Adipose tissue (tissue), 3 donors: ENCODE measurements around the gene BRIX1. TPM values are rescaled to one million over a fixed set of nuclear protein-coding genes. Genes with fewer than 3 reads are reported as not detected.

Source experiments
- H3K27ac ChIP-seq: one replicate; pipeline ENCODE4 v1.5.1; 2013; ENCODE audit warnings: low read depth, low read length
- WGBS, 3 donors: extraction: QIAGEN DNeasy Blood & Tissue Kit; methylation state at CpG; one replicate each; pipeline ENCODE4 v1.1.7; 2013; 5-methylcytosine and 5-hydroxymethylcytosine counted together
- polyA plus RNA-seq, 3 donors: library from polyadenylated mRNA; stranded (reverse); fragments of 200-250 nt; gene quantifications; one replicate each; pipeline ENCODE4 v1.2.3, GENCODE V29; 2013
- donor health status: healthy with polysubstance abuse.
- donor health status: Bipolar disorder and iron deficiency.
- donor health status: healthy.

The BRIX1 gene
- 10 to 100 TPM in 2 of 3 donors, 1 to 10 TPM in 1; 7.0 to 27.2 (median 25.3) TPM for polyA plus RNA-seq

GRCh38 chr5:34915139-34915855, at the start of gene BRIX1, which contains the start of gene RAD1:
TSS of gene BRIX1 (plus strand) at chr5:34915711. CDS start at chr5:34915739, 28 bp downstream.
TSS of gene RAD1 (minus strand) at chr5:34915504. CDS start at chr5:34914892, 612 bp downstream.
- no peak within 1 kb of the TSS for H3K27ac ChIP-seq
- 0% methylated on average over 67 of the region's 67 CpGs for WGBS, 3 donors

DNA sequence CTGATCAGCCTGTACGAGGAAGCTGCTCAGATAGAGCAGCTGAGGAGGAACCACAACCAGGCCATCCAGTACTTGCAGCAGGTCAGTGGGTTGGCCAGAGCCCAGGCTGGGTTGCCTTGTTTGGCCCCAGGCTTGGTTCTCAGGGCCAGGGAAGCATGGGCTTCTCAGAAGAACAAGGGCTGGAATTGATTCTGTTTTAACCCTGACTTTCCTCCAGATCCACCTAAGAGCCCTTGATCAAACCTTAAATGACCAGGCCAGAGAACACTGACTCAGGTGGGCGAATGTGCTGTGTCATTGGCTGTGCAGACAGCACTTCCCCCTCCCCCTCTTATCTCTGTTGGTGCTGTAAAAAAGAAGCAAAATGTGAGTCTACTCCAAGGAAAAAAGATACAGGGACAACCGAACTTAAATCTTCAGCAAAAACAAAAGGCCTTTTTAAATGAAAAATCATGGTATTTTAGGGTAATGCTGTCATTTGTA, 48.5 kb upstream of the BRIX1 start:
- no peak overlapping the region for H3K27ac ChIP-seq
- 77 to 79% (median 78%) methylated on average over 3 of the region's 3 CpGs for WGBS, 3 donors

- WGBS, 3 donors, result 86 to 94% (median 90%) methylated on average over 3 of the region's 3 CpGs
- H3K27ac ChIP-seq, result no peak overlapping the region
Observed at GRCh38 chr5:34867660-34868059, 47.9 kb upstream of the BRIX1 start.

DNA sequence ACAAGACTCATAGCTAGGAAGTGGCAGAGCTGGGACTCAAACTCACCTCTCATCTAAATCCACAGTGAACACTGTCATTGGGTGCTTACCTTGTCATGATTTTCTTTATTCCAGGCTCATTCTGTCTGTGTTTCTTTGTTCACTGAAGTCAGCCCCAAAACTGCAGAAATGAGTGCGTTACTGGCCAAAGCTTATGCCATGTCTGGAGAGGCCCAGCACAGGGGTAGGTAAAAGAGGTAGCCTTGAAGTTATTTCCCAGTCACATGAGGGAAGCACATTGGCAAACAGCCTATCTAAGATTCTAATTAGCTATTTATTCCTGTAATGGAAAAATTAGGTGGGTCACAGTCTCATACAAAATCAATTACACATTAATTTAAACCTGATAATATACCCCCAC, 46.7 kb upstream of the BRIX1 start:
- no peak overlapping the region for H3K27ac ChIP-seq
- 96 to 100% (median 96%) methylated on average over 1 of the region's 1 CpG for WGBS, 3 donors

- WGBS, 3 donors, result 58 to 88% (median 88%) methylated on average over 1 of the region's 1 CpG
- H3K27ac ChIP-seq, result no peak overlapping the region
Observed at GRCh38 chr5:34869256-34869655, 46.3 kb upstream of the BRIX1 start.

- WGBS, 3 donors, result 93 to 95% (median 94%) methylated on average over 2 of the region's 2 CpGs
- H3K27ac ChIP-seq, result no peak overlapping the region
Observed at GRCh38 chr5:34870382-34870781, 45.1 kb upstream of the BRIX1 start.

DNA sequence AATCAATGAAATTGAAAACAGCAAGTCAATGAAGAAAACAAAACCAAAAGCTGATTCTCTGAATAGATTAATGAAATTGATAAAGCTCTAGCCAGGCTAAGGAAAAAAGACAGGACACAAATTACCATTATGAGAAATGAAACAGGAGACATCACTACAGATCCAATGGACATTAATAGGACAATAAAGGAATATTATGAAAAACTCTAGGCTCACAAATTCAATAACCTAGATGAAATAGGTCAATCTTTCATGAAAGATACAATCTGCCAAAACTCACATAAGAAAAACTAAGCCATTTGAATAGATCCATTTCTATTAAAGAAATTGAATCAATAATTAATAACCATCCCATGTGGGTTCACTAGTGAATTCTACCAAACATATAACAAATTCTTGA, 39.2 kb upstream of the BRIX1 start:
- no peak overlapping the region for H3K27ac ChIP-seq

GRCh38 chr5:34881246-34881645, 34.3 kb upstream of the BRIX1 start:
- no peak overlapping the region for H3K27ac ChIP-seq

DNA sequence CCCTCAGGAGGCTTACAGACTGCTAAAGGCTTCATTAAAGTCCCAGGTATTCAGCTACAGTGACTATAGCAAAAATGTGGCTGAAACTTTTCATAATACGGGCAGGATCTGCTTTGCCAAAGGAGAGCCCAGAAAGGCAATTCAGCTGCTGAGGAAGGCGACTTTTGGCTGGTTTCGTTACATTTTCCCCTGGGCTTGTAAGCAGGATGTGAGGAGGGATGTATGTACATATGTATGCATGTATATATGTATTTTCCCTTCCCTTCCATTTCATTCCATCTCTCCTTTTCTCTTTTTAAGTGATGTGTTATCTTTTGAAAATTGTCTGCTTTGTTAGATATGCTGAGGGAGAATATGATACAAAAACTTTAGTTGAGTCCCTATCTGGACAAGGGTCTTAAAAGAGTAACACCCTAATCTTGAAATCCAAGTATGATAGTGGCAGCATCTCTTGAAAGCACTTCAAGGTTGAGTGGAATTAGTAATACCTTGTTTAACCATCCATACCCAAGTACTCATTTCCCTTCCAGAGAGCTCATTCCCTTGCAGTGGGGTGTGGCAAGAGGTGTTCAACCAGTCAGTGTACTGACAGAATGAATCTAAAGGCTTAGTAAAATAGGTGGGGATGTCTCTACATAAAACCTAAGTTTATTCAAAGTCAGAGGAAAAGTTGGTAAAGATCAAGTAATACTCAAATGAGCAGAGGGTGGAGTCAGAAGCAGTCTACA, 29.0 kb upstream of the BRIX1 start:
- no peak overlapping the region for H3K27ac ChIP-seq
- 88 to 91% (median 89%) methylated on average over 3 of the region's 3 CpGs for WGBS, 3 donors

GRCh38 chr5:34889394-34889793, 26.1 kb upstream of the BRIX1 start:
- no peak overlapping the region for H3K27ac ChIP-seq
- WGBS, 3 donors, result 94 to 100% (median 95%) methylated on average over 1 of the region's 1 CpG

- WGBS, 3 donors, result 64 to 73% (median 71%) methylated on average over 5 of the region's 5 CpGs
- H3K27ac ChIP-seq, result no peak overlapping the region
Observed at GRCh38 chr5:34891981-34892380, 23.5 kb upstream of the BRIX1 start.

DNA sequence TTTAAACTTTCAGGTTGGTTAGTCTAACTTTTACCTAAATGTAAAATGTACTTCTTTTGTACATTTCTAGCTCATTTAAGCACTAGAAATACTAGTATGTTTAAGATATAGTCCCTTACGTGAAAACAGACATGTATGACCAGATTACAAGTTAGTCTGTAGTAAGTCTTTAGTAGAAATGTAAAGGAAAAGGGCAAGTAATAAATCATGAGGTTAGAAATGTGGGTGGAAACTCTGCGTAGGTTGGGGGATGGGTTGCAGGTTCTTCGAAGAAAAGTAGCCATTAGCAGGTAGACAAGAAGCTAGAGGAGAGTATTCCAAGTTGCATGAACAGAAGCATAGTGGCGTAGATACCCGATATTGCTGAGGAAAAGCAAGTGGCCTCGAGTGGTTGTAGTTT, 23.1 kb upstream of the BRIX1 start:
- 85 to 93% (median 88%) methylated on average over 6 of the region's 6 CpGs for WGBS, 3 donors
- no peak overlapping the region for H3K27ac ChIP-seq

DNA sequence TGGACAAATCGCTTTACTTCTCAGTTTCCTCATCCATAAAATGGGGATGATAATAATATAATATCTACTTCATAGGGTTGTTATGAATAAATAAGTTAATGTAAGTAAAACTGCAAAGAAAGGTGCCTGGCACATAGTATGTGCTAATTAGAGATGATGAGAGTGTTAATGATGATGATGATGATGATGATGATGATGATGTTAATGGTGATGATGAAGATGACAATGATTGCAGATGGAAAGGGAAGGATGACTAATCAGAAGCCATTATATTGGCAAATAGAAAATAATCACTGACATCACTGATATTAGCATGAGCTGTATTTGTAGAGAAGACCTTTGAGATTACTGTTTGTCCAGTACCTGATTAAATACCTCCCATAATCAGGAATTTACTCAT, 20.8 kb upstream of the BRIX1 start:
- no peak overlapping the region for H3K27ac ChIP-seq
- WGBS, 3 donors, result 93 to 100% (median 97%) methylated on average over 1 of the region's 1 CpG

DNA sequence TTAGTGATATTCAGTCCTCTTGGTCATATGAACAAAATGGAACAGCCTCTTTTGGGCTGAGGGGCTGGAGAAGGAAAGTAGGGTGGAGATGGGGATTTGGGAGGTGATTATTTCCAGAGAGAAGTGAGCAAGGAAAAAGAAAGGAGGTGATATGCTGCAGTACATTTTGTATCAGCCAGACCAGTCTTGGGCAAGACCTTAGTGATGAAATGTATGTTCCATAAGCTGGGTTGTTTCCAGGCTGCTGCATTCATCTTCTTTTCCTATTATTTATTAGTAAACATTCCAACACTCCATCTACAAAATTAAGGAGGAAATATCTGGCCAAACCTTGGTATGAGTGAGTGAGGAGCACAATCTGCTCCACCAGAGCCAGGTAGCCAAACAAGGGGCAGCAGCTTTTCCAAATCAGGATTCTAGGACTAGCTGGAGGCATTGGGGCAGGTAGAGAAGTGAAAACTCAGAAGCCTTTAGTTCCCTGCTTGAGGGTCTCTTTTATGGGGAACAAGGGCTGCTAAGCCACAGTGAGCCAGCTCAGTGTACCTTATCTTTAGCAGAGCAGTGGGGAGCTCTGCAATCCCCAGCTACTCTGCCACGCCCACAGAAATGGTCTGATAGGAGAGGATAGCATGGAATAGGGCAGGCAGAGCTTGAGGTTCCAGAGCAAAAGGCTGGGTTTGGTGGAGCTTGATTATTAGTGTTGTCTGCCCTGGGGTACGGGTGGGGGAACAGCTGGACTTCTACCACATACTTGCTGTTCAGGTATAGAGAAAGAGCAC, 19.7 kb upstream of the BRIX1 start:
- WGBS, 3 donors, result 69 to 94% (median 92%) methylated on average over 2 of the region's 2 CpGs
- H3K27ac ChIP-seq, result no peak overlapping the region

DNA sequence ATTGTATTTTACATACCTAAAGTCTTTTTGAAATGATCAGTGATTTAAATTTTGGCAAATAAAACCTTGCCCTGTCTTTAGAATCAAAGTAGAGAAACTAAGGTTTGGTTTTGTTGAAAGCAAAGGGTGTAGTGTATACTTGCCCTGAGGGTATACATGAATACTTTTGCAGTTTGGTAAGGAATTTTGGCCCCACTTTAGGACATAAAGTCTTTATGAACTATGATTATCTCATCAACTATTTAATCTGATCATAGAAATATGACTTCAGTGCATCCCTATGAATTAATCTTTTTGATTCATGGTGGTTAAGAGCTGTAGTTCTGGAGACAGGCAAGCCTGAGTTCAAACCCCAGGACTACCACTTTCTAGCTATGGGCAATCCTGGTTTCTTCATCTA, 17.9 kb upstream of the BRIX1 start:
- no peak overlapping the region for H3K27ac ChIP-seq

DNA sequence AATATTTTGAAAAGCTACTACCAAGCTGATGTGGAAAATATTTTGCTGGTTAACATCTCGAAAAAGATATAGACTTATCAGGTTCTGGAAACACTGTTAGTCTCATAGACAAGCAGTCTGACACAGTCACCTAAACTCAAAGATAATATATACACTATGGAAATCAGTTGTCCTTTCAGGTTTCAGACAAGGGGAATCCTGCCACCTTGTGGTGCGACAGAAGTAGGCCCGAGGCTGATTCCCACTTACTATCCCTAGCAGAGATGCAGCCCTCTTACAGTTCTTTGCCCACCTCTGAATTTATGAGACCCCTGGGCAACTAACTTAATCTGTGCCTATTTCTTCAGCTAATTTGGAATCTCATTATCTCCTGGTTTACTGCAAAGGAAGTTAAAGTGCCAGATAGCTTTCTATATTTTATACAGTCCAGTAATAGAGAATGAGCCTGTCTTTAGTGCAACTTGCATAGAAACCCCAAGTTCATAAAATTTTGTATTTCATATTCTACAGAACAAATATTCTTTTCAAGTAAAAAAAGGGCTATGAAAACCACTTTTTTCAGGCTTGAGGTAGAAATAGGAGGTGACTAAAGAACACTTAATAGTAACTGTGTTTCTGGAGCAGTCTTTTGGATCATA, 17.1 kb upstream of the BRIX1 start:
- no peak overlapping the region for H3K27ac ChIP-seq
- 2 to 3% (median 2%) methylated on average over 3 of the region's 3 CpGs for WGBS, 3 donors

- 84 to 94% (median 92%) methylated on average over 2 of the region's 2 CpGs for WGBS, 3 donors
- H3K27ac ChIP-seq, result no peak overlapping the region
Observed at GRCh38 chr5:34899066-34899465, 16.4 kb upstream of the BRIX1 start.

- no peak overlapping the region for H3K27ac ChIP-seq
- 91 to 94% (median 94%) methylated on average over 6 of the region's 6 CpGs for WGBS, 3 donors
Observed at GRCh38 chr5:34900652-34901051, 14.9 kb upstream of the BRIX1 start.

GRCh38 chr5:34903260-34903659, 12.3 kb upstream of the BRIX1 start:
- WGBS, 3 donors, result 61 to 100% (median 66%) methylated on average over 1 of the region's 1 CpG
- H3K27ac ChIP-seq, result no peak overlapping the region
